Ecto neural progenitor cell (in vitro differentiated cells): ENCODE results near the gene GNAQ.
"Not testable (repeated sequence)": the region's sequence is repeated elsewhere in the genome, so short reads cannot be mapped to it uniquely, and the experiment has no call there.

Source experiments
- DNase-seq: peaks from one replicate; pipeline ENCODE4 v3.0.0-alpha.2; 2018; ENCODE audit warnings: low spot score

The GNAQ gene

DNA sequence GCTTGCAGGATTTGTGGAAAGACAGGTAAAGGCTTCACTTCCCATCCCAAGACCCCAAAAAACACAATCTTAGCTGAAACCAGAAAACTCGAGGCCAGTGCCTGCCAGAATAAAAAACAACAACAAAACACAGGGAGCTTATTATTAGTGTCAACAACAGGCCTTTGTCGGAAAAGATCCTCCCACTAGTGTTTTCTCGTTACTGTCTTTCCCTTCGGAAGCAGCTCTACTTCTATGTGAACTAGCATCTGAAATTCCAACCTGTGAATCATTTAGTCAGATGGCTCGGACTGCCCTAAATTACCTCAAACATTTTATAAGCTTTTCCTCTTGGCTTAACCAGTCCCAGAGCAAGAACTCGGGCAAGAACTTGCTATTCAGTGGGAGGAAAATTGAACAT, 261.3 kb downstream of the GNAQ start:
- no peak for DNase-seq

DNA sequence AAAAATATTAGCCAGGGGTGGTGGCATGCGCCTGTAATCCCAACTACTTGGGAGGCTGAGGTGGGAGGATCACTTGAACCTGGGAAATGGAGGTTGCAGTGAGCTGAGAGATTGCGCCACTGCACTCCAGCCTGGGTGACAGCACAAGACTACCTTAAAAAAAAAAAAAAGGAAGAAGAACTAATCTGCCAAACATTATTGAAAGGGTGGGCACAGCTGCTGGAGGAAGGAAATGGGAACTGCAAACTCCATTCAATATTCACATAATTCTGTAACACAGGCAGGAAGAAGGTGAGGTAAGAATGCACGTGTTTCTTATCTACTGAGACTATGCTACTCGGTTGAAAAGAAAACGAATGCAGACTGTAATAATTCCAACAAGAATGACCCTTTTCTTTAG, 262.4 kb downstream of the GNAQ start:
- DNase-seq = no peak

DNA sequence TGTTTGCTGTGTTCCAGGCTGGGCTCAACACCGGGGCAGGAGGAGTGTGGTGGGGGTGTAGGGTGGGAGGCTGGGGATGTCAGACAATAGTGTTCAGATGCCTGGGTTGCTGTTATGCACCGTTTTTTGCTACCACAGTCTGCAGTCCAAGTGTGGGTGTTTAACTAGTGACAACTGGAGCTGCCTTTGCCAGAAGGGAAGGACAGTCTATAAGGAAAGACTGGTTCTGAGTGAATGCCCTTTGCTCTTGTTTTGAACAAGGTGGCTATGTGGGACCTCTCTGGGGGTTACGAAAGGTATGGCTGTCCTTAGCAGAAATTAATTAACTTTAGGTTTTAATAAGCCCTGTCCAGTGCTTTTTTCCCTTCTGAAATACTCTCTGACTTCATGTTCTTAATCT, 265.0 kb downstream of the GNAQ start:
- no peak for DNase-seq

DNA sequence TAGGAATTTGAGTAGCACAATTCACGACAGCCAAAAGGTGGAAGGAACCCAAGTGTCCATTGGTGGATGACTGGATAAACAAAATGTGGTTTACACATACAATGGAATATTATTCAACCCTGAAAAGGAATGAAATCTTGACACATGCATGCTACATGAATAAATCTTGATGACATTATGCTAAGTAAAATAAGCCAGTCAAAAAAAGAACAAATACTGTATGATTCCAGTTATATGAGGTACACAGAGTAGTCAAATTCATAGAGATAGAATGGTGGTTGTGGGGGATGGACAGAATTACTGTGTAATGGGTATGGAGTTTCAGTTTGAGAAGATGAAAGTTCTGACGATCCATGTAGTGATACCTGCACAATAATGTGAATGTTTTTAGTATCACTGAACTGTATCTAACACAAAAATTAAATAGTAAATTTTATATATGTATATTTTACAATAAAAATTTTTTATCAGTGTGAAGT, 265.8 kb downstream of the GNAQ start:
- DNase-seq = no peak

DNA sequence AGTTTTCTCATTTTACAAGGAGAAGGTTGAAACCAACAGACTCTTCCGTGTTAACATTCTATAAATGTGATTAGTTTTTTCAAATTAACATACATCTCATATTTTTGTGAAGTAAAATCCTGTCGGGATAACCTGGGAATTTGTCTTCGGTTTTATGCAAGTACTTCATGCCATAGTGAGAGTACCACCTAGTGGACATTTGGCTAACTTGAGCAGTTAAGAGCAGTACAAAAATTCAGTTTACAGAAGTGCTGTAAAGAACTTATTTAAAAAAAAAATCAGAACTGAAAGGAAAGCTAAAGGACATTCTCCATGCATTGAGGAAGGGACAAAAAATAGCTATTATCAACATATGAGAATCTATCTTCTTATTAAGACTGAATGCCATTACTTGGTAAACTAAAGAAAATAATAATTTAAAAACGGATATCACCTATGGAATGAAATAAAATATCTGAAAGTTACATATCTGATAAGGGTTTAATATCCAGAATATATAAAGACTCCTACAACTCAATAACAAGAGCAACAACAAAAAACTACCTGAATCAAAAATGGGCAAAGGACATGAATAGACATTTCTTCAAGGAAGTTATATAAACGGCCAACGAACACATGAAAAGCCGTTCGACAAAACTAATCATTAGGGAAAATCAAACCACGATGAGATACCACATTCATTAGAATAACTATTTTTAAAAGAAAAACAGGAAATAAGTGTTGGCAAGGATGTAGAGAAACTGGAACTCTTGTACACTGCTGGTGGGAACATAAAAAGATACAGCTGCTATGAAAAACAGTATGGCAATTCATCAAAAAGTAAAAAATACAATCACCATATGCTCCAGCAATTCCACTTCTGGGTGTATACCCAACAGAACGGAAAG, 266.5 kb downstream of the GNAQ start:
- DNase-seq = no peak

DNA sequence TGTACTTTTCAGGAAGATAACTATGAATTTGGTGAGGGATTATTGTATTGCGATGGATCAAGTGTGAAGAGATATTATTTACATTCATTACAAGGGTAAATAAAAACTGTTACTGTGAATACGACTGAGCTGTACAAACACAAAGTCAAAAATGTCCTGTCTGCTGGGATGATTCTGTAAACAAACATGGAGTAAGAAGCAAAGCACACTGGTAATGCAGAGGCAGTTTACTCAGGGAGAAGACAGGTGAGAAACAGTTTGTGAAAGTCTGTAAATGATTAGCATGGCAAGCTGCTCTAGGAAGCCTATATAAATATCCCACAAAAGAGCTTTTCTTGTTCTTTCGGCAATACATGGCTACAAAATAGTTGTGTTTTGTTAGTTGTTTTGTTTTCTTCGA, 268.0 kb downstream of the GNAQ start:
- DNase-seq = no peak

- not testable (repeated sequence) for DNase-seq
These were observed 270.7 kb downstream of the GNAQ start for GRCh38 chr9:77760919-77761318.

DNA sequence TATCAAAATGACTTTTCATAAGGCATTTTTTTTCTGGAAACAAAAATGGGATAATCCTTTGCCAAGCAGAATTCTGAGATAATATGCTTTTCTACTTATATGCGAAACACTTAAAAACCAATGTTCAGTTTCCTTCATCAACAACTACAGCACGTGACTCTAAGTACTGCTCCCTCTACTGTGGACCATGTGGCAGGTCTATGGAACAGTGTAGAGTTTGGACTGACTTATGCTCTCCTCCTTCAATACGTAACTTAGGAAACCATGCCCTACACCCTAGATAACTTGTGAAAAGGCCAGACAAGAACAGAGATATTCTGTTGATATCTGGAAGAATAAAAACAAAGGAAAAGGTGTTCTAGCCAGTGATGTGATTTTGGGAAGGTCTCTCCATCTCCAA, 272.2 kb downstream of the GNAQ start:
- DNase-seq = no peak

DNA sequence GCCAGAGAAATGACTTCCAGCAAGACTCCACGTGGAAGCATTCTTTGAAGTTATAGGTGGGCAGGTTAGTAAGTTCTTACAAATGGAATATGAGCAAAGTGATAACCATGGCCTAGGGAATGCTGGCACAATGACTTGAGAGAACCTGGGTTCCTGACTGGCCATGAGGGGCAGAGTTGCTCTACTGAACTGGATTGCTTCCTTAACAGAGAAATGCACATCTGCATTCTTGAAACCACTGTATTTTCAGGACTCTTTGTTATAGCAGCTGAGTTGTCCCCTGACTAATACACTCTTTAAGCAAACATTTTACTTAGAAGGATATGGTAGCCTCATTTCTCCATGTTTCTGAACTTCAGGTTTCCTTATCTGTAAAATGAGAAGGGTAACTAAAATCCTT, 275.2 kb downstream of the GNAQ start:
- DNase-seq = no peak

DNA sequence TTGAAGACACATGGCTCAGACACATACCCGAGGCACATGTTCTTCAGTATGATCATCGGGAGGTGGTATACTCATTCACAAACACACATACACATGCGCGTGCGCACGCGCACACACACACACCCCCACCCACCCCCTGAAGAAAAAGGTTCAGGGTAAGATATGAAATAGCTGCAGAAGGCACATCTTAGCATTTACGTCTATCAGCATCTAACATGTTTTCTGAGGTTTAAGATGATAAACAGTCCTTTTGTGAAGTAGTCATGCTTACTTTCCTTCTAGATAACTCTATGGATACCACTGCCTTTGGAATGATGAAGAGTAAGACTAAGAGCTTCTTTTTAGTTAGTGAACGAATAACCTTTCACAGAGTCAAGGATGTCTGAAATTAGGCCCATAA, 278.4 kb downstream of the GNAQ start:
- no peak for DNase-seq

GRCh38 chr9:77752554-77752953, 279.1 kb downstream of the GNAQ start:
- no peak for DNase-seq

- DNase-seq = no peak
These were observed 280.1 kb downstream of the GNAQ start for GRCh38 chr9:77751341-77752091.

- DNase-seq = no peak
These were observed 280.6 kb downstream of the GNAQ start for GRCh38 chr9:77750981-77751340.

DNA sequence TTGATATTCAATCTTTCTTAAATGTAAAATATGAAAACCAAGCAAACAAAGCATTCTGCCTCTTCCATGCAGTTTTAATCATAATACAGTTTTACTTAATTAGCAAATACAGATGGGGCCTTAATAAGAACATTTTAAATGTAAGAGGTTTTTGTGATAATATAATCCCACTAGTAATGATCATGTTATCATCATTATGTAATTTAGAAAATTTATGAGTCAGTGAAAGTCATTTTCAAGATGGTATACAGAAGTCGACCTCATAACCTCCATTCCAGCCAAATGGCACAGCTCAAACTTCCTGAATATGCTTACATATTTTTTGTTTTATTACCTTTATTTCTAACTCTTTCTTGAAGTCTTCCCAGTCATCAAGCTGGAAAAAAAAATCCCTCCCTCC, 281.3 kb downstream of the GNAQ start:
- DNase-seq = no peak

- DNase-seq = no peak
These were observed 283.3 kb downstream of the GNAQ start for GRCh38 chr9:77748214-77748772.

DNA sequence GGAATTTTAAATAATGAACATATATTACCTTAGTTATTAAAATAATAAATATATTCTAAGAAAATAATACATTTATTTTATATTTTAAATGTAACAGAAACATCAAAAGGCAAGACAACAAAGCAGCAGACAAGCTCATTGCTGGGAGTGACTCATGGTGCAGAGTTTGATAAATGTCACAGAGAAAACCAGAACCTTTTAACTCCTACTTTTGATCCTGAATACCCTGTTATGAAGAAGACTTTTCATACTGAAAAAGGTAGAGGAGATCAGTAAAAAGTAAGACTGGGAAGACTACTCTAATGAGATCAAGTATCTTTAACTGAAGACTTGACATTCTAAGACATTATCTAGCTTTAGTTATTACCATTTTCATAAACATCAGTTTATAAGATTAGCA, 284.4 kb downstream of the GNAQ start:
- DNase-seq = no peak

DNA sequence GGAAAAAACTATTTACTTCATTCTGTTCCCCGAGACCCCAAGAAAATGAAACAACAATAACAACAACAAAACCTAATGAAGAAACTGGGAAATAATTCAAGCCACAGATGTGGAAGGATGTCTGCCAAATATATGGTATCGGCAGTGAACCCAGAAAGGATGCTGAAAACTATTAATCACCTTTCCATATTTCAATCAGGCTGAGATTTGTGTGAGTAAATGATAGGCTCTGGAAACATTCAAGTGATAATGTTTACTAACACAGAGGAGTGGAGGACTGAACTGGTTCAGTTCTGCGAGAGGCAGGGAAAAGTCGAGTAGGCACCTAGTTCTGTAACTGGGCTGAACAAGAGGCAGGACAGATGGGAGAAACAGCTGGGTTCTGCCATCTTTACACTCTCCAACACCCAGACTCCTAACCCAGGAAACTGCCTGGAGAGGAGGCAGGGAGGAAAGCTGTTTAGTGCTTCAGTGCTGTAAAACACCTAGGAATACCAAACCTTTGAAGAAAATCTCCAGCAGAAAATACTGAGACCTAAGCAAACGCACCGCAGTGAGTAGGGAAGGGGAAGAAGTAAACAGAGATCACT, 286.7 kb downstream of the GNAQ start:
- no peak for DNase-seq

DNA sequence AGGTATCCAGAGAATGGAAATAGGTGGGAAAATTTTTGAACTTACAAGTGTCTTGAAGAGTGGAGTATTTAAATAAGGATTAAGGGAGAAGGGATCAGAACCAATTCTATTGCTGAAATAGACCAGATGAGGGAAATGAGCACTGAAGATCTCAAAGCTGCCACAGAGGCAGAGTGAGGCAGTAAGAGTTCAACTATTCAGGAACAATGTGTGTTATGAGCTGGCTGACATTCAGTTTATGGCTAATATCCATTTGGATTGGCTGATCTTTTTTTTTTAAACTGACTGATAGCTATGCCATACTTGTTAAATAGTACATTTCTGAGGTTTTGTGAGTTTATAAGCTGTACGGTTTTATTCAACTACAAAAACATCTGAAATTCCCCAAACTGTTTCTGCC, 288.2 kb downstream of the GNAQ start:
- no peak for DNase-seq

DNA sequence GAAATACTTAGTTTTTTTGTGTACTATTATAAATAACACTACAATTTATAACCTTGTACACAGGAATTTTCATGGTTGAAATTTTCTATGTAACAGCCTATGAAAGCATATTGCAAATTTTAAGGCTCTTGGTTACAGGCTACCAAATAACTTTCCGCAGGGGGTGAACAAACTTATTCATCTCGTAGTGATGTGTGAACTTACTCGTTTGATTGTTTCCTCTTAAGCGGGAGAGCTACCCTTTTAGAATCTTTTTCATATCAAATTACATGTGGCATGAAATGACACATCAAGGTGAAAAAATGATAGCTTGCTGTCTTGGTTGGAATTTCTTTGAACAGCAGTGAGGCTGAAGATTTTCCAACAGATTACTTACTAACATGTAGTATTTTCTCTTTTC, 292.7 kb downstream of the GNAQ start:
- DNase-seq = no peak

DNA sequence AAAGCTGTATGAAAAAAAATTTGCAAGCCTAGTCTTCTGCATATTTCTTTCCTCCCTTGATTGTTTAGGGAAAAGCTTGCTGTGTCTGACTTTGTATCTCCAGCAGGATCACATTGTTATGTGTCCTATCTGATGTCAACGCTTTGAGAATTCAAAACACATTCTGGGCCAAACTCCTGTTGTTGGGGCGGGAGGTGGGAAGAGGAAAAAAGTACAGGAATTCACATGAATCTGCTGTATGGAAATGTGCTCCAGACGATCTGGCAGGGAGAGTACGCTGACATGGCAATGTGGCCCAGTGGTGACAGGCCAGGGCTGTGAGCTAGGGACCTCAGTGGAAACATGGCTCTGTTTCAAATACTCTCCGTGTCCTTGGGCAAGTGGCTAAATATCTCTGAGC, 296.1 kb downstream of the GNAQ start:
- no peak for DNase-seq

DNA sequence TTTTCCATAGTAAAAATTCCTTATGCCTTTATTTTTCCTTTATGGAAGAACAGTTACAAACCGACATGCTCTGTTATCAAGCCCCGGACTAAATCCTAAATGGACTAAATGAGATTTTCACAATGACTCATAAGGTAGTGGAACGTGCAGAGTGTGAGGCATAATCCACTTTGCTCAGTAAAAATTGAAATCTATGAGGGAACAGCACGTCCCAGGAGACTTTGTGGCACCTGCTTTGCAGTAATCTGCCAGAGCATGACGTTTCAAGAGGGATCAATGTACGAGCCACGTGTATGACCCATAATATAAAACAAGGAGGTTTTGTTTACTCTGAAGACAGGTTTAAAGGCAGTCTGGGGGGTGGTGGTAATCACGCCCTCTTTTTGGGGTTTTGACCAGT, 299.7 kb downstream of the GNAQ start:
- no peak for DNase-seq

GRCh38 chr9:77731008-77731698, 300.5 kb downstream of the GNAQ start:
- DNase-seq = no peak
